Dermis blood vessel endothelial cell (primary cell): ENCODE results near the gene ASPSCR1. TPM values are rescaled to one million over a fixed set of nuclear protein-coding genes. Genes with fewer than 3 reads are reported as not detected.
A peak's percentile ranks its signal among the peaks of the same experiment; 100 is the strongest.

ENCODE experiments used
- DNase-seq: peaks from one replicate; pipeline ENCODE4 v3.0.0; 2010
- total RNA-seq: library from RNA; depleted of rRNA; stranded (reverse); fragments of >200 nt; gene quantifications from 2 replicates; pipeline ENCODE4 v1.2.3, GENCODE V29; 2014

Gene ASPSCR1
- 18.3 and 20.1 TPM in 2 replicates for total RNA-seq

DNA sequence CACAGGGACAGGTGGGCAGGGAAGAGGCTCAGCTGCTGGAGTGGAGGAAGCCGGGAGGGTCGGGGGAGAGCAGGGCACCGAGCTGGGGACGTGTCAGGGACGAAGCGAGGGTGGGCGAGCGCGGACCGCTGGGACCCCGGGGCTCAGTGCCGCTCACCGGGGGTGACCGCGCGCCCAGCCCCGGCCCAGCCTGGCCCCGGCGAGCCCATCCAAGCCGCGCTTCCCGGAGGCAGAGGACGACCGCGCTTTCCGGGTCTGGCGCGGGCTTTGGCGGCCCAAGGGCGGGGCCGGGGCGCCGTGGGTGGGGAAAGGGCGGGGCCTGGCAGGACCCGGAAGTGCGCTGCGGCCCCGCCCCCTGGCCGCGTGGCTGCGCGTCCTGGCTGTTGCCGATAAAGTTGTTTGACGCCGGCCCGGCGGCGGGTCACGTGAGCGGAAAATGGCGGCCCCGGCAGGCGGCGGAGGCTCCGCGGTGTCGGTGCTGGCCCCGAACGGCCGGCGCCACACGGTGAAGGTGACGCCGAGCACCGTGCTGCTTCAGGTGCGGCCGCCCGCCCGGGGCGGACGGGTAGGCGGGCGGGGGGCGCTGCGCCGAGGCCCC, at the start of gene ASPSCR1:
Gene ASPSCR1, plus strand, starts transcription at position 419 of the 598 bp plus-strand sequence. Its CDS starts 18 bp downstream, at position 437.
- peak; percentile 95 for DNase-seq

DNA sequence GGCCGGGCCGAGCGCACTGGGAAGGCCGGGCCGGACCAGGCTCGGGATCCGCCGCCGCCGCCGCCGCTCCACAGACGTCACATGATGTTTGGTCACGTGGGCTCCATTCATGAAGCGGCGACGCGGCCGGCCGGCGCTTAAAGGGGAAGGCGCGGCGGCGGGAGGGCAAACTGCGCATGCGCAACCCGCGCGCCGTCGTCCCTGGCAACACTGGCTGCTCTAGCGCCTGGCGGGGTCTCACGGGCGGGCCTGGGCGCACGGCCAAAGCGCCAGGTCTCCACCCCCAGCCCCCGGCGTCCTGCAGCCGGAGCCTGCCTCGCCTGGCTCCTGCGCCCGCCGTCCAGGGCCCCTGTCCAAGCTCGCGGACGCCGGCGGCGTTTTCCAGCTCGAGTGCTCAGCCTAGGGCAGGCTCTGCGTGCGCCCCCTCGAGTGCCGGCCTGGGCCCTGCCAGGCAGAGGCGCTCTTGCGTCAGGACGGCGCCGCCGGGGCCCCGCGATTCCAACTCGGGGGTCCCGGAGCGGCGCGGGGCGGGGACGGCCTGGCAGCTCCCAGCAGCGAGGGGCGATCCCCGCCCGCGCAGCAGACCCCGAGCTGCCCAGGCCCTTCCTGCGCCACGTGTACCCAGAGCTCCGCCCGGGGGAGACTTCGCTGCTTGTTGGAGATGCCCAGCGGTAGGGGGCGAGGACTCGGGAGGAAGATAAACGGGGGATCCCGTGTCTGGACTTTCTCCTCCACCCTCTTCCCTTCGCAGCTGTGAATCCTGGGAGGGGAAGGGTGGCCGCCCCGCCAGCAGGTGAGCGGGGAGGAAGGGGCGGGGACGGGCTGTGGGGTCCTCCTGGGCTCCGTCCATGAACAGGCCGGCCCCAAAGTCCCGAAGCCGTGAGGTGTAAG, 49.5 kb upstream of the ASPSCR1 start, which contains the start of gene MAFG:
Gene MAFG, minus strand, starts transcription at position 83 of the 891 bp plus-strand sequence. CDS start 4,550 bp downstream, outside the sequence.
- DNase-seq = peak; percentile 97

DNA sequence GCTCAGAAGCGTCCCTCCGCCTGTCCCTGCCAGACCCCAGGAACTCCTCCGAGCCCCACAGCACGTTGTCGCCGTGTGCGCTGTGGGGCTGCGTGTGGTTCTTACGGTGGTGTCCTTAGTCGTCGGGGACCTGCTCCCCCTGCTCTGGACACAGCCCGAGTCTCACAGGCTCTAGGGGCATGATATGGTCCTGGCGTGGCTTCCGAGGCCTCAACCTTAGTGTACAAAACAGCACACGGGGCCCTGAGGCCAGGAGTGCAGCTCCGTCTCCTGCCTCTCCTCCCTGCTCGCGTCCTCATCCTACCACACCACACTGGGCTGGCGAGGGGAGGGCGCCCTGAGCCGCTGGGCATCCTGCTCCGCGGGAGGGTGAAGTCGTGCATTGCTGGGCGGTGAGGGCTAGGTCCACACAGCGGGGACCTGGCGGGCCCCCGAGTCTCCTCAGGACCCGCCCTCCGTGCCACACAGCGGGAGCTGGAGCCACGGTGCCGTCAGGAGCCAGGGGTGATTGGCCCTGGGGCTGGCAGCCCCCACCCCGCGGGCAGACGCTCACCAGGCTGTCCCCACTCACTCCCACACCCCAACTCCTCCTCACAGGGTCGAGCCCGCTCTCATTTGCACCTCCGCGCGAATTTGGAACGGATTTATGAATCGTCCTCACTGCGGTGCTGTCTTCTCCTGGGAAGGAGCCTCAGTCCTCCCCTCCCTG, 48.7 kb upstream of the ASPSCR1 start:
- DNase-seq = no peak

- no peak for DNase-seq
These were observed 47.9 kb upstream of the ASPSCR1 start for GRCh38 chr17:81929253-81930141.

- DNase-seq = peak; percentile 21
These were observed 47.0 kb upstream of the ASPSCR1 start for GRCh38 chr17:81930142-81931125.

GRCh38 chr17:81931189-81931556, 46.3 kb upstream of the ASPSCR1 start:
- no peak for DNase-seq

DNA sequence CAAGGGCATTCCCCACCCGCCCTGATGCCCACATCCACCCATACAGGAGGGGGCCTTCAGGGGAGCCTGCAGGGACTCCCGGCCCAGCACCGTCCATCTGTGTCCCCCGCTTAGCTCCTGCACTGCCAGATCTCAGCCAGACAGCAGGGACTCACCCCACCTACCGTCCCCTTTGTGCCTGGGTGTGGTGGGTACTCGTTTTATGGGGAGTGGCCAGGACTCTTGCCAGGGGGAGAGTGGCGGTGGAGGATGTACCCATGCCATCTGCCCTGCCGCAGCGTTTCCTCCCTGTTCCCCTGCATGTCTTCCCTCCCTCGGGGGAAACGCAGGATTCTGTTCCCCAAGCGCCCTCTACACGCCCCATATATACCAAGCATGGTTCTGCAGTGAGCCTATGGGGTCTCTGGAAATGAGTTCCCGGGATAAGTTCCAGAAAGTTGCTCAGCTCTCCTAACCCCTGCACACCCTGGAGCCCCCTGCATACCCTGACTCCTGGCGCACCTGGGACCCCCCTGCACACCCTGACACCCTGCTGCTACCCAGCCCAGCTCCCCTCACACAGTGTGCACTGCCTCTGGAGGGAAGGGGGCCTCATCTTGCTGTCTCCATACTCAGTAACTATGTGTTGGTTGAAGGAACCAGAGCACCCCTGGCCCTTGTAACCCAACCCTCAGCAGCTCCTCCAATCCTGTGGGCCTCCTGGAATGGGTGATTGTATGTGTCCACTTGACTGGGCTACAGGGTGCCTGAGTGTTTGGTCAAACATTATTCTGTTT, 45.7 kb upstream of the ASPSCR1 start:
- no peak for DNase-seq

DNA sequence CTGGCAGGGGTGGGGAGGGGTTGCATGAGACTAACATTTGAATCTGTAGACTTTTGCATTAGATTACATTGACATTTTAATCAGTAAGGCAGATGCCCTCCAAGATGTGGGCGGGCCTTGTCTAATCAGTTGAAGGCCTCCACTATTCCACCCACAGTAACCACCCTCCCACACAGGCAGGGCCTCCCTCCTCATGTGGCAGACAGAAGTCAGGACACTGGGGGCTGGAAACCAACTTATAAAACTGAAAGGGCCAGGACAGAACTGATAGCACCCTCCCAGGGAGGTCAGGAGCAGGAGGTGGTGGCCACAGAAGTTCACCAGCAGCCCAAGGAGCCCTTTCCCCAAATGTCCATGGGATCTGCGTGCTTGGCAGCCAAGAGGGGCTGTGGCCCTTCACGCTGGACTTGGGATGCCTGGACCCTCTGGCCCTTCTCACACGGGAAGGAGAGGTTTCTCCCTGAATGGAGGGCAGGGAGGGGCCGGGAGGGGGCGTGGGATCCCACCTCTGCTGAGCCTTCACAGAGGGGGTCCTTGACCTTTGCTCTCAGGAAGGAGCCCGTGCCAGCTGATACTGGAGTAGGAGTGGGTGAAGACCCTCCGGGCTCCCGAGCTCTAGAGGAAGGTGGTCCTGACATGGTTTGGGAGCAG, 45.0 kb upstream of the ASPSCR1 start:
- no peak for DNase-seq

- no peak for DNase-seq
These were observed 44.2 kb upstream of the ASPSCR1 start for GRCh38 chr17:81933178-81933699.

DNA sequence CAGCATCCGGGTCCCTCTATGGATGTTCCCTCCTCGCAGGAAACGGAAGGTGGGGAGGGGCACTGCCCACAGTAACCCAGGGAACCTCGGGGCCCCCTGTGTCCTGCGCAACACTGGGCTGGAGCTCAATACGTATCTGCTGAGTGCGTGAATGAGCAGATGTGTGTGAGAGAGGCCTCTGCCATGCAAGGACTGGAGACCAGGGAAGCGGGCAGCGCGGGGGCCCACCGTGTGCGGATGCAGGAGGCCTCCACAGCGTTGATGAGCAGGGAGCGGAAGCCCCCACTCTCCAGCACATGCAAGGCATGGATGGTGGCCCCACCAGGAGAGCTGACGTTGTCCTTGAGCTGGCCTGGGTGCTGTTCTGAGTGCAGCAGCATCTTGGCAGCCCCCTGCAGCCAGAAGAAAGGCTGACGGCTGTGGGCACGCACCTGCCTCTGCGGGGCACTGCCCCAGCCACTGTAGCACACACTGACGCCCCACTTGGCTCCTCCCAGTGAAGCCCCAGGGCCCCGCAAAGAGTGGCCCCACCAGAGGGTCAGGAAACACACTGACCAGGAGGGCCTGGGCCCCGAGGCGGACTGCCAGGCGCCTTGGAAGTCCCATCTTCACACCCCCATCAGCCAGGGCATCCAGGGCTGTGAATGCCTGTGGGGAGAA, 43.2 kb upstream of the ASPSCR1 start:
- no peak for DNase-seq

DNA sequence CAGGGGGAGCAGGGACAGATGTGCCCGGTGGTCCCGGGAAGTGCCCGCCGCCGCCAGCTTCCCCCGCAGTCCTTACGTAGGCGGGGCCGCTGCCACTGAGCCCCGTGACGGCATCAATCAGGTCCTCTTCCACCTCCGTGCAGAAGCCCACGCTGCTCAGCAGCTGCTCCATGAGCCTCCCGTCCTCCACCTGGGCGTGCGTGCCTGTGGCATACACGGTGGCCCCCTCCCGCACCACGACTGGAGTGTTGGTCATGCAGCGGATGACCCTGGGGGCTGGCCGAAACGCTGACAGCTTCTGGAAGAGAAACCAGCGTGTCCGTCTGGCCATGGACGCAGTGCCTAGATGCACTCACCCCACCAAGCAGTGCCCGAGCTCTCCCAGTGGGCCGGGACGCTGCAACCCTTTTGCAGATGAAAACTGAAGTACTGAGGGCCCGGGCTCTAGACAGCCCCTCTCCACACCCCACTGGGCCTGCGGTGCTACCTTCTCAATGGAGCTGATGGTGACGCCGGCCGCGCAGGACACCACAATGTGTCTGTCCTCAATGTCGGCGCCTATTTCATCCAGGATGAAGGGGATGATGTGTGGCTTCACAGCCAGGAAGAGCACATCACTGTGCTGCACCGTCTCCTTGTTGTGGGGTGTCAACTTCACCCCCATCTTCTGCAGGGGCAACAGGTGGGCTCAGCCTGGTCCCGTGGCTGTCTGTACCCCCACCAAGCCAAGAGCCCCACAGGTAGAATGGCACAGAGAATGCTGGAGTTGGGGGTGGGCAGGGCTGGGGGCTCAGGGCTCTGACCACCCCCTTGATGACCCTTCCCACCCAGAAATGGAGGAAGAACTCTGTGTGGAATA, 42.4 kb upstream of the ASPSCR1 start:
- no peak for DNase-seq

DNA sequence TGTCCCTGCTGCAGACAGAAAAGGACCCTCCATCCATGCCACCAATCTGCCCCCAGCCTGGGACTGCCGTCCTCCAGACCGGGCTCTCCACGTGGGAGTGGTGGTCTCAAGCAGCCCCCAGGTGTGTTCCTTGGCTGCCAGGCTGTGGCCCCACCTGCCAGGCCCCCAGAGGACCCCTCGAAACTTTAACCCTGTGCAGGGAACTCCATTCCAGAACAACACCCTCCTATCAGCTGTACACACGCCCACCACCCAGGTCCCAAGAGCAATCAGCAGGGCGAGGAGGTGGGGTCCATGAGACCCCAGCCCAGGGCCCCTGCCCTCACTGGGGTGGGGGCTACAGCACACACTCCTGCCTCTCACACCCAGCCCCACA, 41.7 kb upstream of the ASPSCR1 start:
- DNase-seq = no peak

DNA sequence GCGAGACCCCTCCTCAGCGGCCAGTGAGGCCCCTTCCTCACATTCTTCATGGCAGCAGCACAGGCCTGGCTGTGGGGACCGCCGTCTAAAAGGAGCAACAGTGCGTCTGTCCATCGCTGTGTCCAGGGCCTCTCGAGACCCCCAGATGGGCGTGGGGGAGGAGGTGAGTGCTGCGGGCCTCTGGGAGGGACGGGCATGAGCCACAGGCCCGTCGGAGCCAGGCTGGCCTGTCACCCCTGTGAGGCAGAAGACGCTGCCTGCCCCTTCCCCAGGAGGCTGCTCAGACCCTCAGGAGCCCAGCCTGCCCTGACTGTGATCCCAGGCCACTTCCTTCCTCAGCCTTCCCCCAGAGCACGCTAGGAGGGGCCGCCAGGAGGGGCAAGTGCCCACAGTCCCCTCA, 38.2 kb upstream of the ASPSCR1 start:
- no peak for DNase-seq

GRCh38 chr17:81939881-81940385, 37.5 kb upstream of the ASPSCR1 start:
- DNase-seq = no peak

DNA sequence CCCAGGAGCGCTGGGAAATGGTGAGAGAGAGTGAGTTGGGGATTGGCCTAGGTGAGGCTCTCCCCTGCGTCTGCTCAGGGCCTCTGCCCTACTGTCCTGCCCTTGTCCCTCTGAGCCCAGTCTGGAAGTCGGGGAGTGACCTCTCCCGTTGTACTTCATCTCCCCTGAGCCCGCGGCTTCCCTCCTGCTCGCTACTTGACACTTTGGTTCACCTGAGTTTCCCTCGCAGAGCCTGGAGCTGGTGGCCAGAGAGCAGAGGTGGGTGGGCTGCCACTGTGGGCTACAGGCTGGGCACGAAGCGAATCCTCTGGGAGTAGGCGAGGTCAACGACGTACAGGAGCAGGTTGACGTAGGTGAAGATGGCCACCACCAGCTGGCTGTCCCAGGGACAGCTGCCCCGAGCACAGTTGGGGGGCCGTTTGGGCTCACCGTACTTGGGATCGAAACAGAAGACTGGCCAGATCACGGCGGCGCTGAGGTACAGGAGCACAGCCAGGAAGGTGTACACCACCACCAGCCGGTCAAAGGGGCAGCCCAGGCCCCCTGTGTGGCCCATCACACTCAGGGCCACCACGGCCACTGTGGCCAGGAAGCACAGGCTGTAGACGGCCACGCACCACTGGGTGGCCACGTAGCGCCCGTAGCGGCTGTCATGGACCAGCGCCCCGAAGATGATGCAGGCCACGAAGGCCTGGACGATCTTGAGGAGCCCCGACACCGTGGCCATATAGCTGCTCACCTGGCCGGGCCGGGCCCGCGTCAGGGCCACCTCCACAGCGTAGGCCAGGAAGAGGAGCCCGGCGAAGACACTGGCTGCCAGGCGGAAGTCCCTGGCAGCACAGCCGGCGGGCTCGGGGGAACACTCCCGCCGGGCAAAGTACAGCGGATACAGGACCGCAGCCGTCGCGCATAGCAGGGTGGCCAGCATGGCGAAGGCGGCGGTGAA, 36.6 kb upstream of the ASPSCR1 start:
- no peak for DNase-seq

DNA sequence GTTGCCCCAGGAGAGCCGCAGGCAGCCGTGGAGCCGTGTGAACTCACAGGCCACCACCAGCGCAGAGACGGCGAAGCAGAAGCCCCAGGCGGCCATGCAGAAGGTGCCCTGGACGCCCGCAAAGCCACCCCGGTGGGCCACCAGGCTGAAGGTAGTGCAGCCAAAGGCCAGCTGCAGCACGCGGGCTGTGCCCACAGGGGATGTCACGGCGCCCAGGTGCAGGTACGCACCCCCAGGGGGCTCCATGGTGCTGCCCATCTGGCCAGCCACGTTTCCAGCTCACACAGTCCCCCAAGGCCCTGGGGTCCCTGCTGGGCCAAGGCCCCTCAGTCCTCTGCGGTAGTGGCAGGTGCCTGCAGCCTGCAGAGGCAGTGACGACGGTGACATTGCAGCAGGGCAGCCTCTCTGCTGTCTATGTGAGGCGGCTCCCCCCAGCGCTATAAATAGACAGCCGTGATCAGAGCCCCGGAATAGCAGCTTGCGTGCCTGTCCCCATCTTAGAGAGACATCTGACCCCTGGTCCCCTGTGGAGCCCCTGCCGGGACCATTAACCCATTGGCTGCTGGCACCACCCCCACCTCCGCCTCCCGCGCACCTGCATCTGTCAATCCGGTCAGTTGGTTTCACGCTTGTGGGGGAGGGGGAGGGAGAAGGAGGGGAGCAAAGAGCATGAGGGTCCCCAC, 35.8 kb upstream of the ASPSCR1 start:
- DNase-seq = no peak
